NCI-H2196 (cell line): ENCODE results near the gene PTPRE.

Experiments used
- DNase-seq: peaks from one replicate; lab custom pipeline; 2025; ENCODE audit not compliant: unreplicated experiment; lab: John Stamatoyannopoulos, UW

The PTPRE gene

DNA sequence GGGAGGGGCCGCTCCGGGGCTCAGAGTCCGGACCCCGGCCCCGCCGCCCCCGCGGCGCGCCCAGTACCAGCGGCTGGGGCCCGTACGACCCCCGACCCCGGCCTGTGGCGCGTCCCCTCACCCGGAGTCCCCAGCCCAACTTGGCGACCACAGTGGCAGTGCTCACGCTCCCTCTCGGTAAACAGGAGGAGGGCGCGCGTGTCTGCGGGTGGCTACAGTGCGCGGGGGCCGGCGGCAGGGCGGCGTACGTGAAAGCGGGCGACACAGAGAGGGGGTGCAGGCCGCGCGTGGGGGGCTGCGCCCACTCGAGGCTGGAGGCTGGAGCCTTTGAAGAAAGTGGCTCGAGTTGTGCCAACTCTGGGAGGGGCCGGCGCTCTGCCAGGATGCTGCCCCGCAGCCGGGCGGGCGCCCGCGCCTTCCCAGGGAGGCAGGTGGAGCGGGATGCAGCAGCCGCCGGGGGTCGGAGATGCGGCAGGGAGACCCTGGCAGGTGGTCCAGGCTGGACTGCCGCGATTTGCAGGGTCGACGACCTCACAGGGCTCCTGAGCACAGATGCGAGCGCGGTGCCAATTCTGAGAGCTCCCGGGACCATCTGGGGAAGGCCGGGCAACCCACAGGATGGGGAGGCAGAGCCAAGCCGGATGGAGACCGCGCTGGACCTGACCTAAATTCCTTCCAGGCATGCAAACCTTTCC, 655 bp downstream of the PTPRE start:
- DNase-seq = no peak

DNA sequence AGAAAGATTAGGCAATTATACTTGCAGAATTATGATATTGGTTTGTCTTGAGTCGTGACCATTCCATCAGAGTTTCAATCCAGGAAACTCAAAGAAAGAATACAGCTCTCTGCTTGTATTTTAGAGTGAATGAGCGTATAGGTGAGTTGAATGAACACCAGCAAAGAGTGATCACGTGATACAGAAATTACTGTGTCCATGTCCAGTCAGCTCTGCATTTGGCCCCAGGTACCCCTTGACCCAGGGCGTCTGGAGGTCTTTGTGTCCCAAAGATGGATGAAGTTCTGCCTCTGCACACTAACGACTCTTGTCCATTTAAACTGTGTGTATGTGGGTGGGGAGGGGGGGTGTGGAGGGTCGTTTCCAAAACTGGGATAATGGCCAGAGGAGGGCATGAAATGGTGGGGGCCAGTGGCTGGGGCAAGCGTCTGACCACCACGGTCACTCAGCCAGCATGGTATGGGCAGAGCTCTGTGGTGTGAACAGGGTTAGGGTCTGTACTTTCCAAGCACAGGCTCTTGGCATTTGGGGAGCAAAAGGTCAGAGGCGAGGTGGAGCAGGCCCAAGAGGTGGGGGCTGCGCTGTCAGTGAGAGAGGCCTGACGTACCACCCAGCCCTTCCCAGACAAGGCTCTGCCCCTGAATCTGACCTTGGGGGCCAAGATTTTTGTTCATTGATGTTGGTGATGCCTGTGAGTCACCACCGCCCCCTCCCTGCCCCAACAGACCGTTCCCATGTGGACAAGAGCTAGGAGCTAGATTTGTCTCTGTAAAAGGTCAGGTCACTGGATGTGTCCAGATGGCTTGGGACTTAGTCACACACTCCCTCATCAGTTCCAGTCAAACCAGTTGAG, 1.4 kb downstream of the PTPRE start:
- no peak for DNase-seq

DNA sequence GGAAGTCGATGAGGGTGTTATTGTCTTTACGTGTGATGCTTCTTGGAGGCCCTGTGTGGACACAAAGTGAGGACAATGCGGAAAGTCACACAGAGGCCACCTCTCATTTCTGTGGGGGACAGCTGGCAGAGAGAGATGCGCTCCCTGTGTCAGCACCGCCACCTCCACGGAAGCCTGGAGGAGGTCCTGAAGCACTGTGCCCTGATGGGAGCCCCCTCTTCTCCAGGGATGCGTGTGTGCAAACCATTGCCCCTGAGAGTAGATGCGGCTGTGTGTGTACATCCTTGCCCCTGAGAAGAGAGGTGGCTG, 2.0 kb downstream of the PTPRE start:
- DNase-seq = no peak

DNA sequence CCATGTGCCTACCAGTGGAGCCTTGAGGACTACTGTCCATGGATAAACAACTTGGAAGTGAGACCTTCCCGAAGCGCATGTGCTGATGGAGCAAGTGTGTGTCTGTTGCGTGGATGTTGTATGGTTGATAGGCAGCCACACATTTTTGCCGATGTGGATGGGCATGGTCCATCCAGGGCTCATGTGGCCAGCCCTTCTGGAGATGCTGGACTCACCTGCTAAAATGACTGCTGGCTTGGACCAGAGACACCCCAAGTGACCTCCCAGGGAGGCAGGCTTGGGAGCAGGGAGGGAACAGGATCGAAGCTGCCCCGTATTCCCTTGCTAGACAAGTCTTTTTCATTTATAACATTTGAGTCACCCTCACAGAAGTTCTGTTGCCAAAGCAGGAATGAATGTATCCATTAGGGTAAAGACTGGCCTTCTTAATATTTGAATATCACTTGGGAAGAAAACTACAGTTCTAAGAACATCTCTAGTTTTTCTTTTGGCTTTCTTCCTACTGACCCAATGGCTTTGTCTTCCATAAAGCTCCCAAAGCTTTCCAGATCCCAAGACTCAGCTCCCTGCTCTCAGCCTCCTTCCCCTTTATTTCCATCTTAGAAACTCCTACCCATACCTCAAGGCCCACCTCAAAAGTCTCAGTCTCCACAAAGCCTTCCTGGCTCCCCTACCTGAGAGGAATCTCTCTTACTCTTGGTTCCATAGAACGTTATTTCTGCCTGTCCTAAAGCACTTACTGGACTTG, 3.0 kb downstream of the PTPRE start:
- DNase-seq = no peak

DNA sequence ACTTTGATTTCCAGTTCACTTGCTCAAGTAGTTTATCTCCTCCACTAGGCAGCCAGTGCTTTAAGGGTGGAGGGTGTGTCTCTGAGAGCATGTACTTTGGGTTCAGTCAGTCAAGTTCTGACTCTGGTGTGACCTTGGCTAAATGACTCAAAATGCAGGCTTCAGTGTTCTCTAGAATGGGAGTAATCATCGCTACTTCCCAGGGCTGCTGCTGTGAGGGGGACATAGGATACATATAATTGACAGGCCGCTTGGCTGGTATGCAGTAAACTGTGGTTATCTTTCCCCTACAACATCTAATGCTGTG, 3.5 kb downstream of the PTPRE start:
- no peak for DNase-seq

DNA sequence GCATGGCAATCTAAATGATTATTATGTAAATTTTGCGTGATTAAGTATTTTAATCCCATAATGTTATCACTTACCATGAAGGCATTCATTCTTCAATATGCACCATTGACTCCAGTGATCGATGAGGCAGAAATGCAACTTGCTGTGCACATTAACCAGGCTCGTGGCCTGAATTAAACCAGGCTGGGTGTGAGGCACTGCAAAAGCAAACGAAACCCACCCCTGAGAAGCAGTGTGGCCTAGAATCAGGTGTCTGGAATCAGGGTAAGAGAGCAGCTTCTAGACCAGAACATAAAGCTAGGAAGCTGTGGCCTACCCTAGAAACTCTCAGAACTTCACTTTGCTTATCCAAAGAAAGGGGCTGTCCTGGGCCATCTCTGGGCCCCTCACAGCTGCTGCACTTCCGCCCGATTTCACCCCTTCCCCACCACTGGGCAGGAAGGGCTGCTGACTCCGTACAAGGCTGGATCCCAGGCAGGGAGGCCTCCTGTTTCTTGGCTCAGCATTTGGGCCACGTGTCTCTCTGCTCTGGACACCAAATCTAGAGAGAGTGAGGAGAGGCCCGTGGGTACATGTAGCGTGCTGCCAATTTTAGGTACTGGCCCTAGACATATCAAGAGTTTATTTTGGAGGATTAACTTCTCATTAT, 4.4 kb downstream of the PTPRE start:
- no peak for DNase-seq

DNA sequence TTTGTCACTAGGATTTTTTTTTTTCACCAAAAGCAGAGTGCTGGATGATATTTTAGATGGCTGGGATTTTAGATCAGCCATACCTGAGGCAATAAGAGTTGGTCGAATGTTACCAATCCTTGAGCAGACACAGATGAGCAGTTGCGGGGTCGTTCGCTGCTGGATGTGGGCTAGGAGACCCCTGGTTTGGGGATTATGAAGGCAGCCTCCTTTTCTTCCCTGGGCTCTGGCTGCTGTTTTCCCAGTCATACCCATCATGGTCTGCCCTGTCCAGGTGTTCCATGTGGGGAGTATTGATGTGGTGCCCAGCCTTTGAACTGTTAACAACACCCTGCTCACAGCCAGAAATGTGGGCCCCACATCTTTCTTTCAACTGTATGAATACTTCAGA, 5.0 kb downstream of the PTPRE start:
- DNase-seq = no peak

DNA sequence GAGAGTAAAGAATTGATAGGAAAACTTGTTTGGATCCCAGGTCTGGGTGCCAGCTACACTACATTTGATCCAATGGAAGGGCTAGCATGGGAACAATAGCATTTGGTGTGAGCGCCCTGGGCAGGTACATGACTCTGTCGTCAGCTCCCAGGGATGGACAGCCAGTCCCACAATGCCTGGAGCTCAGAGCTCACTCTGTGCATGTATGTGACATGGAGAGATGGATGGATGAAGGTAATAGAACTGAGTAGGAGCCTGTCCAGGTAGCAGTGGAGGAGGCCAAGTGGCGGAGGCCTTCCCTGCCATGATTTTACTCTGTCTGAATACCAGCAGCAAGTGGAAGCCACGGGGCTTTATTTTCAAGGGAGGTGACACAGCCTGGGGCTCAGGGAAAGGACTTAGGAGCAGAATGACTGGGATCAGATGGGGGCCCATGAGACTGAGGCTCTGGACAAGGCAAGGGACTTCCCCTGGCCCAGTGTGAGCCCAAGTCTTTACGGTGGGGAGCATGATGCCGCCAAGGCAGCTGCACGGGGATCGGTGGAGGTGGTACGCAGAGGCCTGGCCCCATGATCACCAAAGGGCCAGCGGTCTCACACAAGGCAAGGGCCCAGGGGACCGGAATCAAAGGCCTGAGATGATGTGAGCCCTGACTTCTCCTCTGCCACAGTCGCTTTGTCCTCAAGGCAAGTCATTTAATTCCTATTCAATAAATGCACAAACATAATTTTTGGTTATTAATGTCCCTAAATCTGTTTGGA, 5.9 kb downstream of the PTPRE start:
- no peak for DNase-seq

DNA sequence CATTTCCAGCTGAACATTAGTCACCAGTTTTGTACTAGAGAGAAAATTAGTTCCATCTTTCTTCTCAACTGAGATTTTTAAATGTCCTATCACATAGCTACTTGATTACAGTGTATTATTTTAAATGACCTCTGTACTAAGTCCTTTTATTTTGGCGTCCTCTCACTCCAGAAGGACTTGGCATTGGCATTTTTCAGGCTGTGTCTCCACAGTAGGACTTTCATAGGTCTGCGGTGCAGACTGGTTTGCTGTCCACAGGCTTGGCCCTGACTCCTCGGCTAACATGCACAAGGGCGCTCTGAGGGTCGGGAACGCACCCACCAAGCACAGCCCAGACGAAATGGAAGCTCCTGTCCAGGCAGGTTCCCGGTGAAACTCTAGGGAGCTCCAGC, 6.5 kb downstream of the PTPRE start:
- DNase-seq = no peak

DNA sequence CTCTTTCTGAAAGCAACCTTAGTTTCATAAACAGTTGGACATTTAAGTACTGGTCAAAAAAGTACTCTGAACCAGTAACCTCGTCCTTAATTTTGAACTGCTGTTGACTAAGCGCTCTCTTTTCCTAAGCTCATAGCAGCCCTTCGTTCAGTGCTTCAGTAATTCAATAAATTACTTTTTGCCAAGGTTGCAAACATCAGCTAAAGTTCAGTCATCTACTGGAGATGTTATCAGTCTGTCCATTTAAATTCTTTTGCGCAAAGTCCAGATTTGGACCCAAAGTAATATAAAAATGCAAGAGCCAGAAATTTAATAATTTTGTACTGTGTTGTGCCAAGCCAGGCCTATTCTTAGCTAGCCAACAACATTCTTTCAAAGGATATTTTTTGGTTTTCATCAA, 8.4 kb downstream of the PTPRE start:
- DNase-seq = no peak

DNA sequence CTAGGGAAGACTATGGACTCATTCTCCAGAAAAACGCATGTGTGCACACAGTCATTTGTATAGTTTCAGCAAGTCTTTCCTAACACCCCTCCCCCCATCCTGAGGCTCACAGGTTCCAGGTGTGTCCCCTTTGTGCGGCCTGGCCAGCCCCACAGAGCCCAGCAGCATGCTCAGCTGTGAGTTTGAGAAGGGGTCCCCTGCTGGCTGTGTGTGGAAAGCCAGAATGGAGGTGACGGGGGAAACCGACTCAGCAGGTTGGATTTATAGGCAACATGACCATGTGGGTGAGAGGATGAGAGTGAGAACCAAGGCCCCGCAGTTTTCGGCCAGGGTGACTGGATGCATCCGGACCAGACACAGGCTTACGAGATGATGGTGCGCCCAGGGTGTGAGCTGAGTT, 9.9 kb downstream of the PTPRE start:
- no peak for DNase-seq

DNA sequence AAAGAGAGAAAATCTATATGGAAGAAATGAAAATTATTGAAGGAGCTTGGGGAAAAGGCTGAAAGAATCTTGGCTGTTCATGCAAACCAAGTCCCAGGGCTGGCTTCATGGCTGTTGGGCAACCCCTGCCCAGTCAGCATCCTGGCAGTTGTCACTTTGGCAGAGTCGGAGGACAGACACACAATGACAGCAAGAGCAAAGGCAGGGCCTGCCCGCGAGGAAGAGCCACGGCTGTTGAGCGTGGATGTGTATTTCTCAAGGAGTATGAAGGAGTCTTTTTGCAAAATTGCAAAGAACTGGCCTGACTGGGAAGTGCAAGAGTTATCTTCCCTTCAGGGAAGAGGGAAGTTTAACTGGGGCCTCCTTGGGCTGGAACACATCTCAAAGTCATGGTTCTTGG, 11.7 kb downstream of the PTPRE start:
- no peak for DNase-seq

DNA sequence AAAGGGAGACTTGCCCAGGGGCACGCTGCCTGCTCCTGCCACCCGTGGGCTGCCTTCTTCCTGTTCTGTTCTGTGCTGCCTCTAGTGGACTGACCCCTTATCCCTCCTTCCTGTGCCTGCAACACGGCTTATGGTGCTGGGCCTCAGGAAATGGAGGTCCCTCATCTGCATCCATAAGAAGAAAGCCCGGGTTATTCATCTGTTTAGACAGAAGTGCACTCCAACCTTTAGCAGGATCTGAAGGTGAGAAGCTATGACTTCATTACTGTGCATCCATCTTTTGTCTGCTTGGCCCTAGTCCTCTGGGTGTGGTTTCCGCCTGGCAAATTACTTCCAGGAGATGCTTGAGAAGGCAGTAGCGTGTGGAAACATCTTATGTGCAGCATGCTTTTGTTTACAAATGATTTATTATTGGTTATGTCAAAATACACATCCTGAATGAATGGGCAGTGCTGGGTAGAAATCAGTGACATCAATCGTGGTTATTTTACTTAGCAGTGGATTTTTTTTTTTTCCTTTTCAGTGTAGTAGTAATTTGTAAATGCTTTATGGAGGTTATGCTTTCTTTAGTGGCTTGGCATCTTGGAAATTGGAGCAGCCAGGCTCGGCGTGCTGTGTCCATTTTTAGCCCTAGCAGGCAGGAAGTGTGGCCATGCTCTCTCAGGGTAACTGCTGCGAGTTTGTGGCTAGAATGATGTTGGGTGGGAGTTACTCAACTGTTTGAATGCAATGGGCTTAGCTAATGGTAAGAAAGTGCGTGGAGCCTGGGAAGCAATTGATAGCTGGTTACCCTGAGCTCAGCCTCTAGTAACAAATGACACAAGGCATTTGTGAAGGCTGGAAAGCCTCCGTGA, 12.7 kb downstream of the PTPRE start:
- DNase-seq = no peak

DNA sequence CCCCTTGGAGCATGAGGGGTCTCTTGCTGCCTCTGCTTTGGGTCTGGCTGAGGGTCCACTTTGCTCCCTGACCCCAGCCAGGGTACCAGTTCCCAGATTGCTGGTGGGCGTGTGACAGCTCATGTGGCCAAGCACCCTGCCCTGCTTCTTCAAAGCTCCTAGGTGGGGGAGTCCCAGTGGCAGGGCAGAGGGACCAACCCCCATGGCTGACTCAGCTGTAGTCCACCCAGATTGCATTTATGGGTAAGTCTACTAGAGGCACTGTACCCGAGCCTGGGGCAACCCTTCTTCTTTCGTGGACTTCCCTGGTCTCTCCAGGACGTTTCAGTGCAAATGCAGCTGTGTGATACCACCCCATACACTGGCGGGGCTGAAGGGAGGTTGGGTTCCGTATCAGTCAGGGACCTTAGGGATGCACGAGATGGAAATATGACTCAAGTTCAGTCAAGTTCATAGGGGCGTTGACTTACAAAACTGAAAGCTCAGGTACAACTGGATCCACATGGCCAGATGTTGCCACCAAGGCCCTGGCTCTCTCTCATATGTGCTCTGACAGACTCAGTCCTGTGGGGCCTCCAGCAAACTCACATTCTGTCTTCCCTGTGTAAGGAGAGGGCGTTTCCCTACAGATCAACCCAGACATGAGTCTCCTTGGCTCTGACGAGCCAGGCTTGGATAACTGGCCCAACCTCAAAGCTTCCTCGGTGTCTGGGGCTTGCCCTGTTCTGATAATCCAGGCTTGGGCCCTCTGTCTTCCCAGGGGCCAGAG, 13.6 kb downstream of the PTPRE start:
- DNase-seq = no peak

DNA sequence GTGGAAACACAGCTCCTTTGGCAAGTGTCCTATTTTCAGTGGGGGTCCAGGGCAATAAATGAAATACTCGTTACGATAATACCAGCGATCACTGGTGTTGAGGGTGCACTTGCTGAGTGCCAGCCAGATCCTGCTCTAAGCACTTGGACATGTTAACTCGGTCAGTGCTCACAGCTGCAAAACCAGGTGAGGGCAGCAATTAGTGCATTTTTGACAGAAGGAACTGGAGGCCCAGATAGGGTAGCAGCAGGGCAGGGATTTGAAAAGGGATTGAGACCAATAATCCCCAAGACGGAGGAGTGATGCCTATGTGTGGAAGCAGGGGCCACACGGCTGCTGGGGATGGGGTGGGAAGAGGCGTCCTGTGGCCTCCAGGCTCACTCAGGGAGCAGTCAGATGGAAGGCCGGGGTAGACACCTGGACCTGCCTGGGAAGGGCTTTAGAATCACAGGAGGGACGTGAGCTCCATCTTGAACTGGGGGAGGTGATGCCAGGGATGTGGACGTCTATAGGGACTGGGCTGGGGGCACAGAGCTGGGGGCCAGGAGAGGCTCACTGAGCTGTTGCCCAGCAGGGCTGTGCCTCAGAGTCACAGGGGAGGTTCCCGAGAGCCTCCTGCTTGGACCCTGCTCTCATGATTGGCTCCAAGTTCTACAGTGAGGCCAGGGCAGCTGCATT, 14.3 kb downstream of the PTPRE start:
- no peak for DNase-seq

DNA sequence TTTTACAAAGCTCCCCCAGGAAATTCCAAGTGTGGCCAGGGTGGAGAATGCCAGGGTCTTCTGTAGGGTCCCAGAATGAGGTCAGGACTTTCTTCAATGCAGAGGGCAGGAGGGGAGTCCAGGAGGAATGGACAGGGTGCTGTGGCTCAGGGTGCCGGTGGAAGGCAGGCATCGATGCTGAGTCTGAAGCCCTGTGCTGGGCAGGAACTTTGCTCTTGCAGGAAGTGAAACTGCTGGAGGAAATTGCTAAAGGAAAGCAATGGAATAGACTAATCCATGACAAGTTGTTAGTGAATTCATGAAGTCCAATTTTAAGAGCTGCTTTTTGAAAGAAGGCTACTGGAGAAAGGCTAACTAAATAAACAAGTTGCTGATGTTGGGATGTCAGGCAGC, 14.8 kb downstream of the PTPRE start:
- no peak for DNase-seq

DNA sequence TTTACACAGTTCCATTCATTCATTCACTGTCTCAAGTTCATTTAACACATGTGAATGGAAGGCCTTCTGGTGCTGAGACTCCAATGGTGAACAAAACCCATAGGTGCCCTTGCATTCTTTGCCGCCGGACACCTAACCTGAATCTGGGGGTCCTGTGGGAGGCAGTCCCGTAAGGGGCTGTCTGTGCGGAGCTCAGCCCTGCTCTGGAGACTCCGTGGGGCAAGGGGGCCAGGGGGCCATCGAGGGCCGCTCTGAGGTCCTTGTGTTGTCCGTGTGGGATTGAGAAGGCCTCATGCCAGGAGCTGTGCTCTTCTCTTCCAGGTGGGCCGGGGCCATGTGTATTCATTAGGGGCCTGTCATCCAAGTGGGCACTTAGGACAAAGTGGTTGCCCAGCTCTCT, 15.3 kb downstream of the PTPRE start:
- DNase-seq = no peak

DNA sequence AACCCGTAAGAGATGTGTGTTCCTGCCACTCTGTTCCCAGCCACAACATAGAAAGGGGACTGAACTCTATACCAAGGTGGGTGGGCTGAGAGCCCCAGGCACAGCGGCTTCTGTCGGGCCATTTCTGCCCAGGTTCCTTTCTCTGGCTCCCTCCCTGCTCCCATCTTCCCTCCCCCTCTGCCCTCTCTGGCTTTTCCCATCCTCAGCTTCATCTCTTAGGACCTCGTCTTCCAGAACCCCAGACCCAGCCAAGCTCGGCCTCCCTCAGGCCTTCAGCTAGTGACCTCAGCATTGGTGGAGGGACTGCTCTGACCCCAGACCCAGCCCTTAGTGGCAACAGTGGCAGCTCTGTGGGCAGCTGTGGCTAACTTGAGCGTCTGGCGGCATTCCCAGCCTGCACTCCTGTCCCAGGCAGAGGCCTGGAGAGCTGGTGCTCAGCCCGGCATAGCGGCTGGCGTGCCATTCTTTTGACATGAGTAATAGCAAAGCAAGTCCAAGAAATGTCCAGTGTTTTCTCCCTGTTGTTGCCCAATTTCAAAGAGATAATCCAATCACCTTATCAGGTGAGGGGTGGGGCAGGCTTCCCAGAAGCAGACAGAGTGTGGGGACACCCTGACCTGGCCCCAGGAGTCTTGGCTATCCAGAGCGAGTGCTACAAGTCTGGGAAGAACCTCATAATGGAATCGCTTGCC, 15.9 kb downstream of the PTPRE start:
- no peak for DNase-seq
